Common myeloid progenitor, CD34-positive (primary cell): ENCODE data around the gene CDCA5.

Experiments used
- CTCF ChIA-PET: fragments of 350-600 bp; sonication (Branson Sonifier 250); formaldehyde crosslinking; loops from one replicate; lab custom pipeline; 2021; ENCODE audit warnings: antibody characterized with exemption; lab: Charles Lee
- POLR2A ChIA-PET: fragments of 350-600 bp; sonication (Branson Sonifier 250); formaldehyde crosslinking; loops from one replicate; lab custom pipeline; 2021; ENCODE audit warnings: antibody characterized with exemption; lab: Charles Lee
- DNase-seq, 3 donors: peaks; one replicate each; pipeline versions ENCODE4 v3.0.0 to v3.0.0-alpha.2; 2013
- H3K27ac ChIP-seq, 2 experiments: 1 replicate in 1 of 2; 2 replicates in 1 of 2; pipeline ENCODE4 v1.7.0; 2013; ENCODE audit warnings: inconsistent platforms in 2 of 2, low read length in 2 of 2, mild to moderate bottlenecking in 2 of 2, low read depth in 1 of 2, moderate library complexity in 1 of 2; ENCODE audit not compliant: severe bottlenecking in 2 of 2, insufficient read depth in 1 of 2, poor library complexity in 1 of 2
- H3K27me3 ChIP-seq, 5 experiments: replicated peaks in 2 of 5; 1 replicate in 3 of 5; 2 replicates in 2 of 5; pipeline versions ENCODE4 v1.6.1 to v1.7.0; 2013; ENCODE audit warnings: low read length in 4 of 5, mild to moderate bottlenecking in 2 of 5, moderate library complexity in 2 of 5, inconsistent platforms in 1 of 5; ENCODE audit not compliant: insufficient read depth in 5 of 5, control insufficient read depth in 4 of 5
- H3K36me3 ChIP-seq, 4 experiments: 1 replicate in 2 of 4; 2 replicates in 2 of 4; pipeline versions ENCODE4 v1.6.1 to v1.7.0; 2013; ENCODE audit warnings: low read length in 3 of 4, control low read depth in 1 of 4, mild to moderate bottlenecking in 1 of 4; ENCODE audit not compliant: control insufficient read depth in 4 of 4, insufficient read depth in 4 of 4
- H3K4me1 ChIP-seq, 4 experiments: 1 replicate in 3 of 4; 2 replicates in 1 of 4; pipeline versions ENCODE4 v1.6.1 to v1.7.1; 2013; ENCODE audit warnings: low read length in 3 of 4, mild to moderate bottlenecking in 3 of 4, control low read depth in 1 of 4, inconsistent platforms in 1 of 4, moderate library complexity in 1 of 4; ENCODE audit not compliant: control insufficient read depth in 4 of 4, insufficient read depth in 4 of 4; ENCODE audit errors: control extremely low read depth in 1 of 4
- H3K4me3 ChIP-seq, 7 experiments: 1 replicate in 4 of 7; 2 replicates in 3 of 7; pipeline versions ENCODE4 v1.5.1 to v1.7.0; 2013; ENCODE audit warnings: mild to moderate bottlenecking in 7 of 7, low read length in 6 of 7, moderate library complexity in 6 of 7, inconsistent platforms in 2 of 7, low read depth in 2 of 7, control low read depth in 1 of 7; ENCODE audit not compliant: insufficient read depth in 4 of 7, control insufficient read depth in 1 of 7; ENCODE audit errors: extremely low read depth in 1 of 7
- H3K9me3 ChIP-seq, 5 experiments: 1 replicate in 4 of 5; 2 replicates in 1 of 5; pipeline versions ENCODE4 v1.6.1 to v1.7.1; 2013; ENCODE audit warnings: low read length in 4 of 5, mild to moderate bottlenecking in 2 of 5, inconsistent platforms in 1 of 5, low read depth in 1 of 5, moderate library complexity in 1 of 5; ENCODE audit not compliant: control insufficient read depth in 4 of 5, insufficient read depth in 2 of 5; ENCODE audit errors: control extremely low read depth in 1 of 5
- WGBS: methylation state at CpG from one replicate; pipeline ENCODE4 v1.1.5; 2013; ENCODE audit not compliant: insufficient coverage; 5-methylcytosine and 5-hydroxymethylcytosine counted together

CDCA5 gene

GRCh38 chr11:65055538-65055937 is 28.3 kb downstream of the CDCA5 start:
- no peak overlapping the region for H3K4me3 ChIP-seq
- no peak overlapping the region for H3K27ac ChIP-seq
- H3K27me3 ChIP-seq = no peaks in the 10 kb centered on the region
- H3K4me1 ChIP-seq = peaks cover 0 to 19% (median 18%) of the 10 kb centered on the region in 4 experiments
- no peaks in the 10 kb centered on the region for H3K36me3 ChIP-seq
- no peak for DNase-seq
- no CpG with 5 or more reads among the region's 1 CpG for WGBS
- ChIA-PET POLR2A (no interaction called here), CTCF (interaction anchor here (1.1 kb wide), 1 partner anchor 16 kb away, joined by 3 read pairs; no protein-coding TSS in a partner anchor)
- H3K9me3 ChIP-seq = no peaks in the 10 kb centered on the region

DNA sequence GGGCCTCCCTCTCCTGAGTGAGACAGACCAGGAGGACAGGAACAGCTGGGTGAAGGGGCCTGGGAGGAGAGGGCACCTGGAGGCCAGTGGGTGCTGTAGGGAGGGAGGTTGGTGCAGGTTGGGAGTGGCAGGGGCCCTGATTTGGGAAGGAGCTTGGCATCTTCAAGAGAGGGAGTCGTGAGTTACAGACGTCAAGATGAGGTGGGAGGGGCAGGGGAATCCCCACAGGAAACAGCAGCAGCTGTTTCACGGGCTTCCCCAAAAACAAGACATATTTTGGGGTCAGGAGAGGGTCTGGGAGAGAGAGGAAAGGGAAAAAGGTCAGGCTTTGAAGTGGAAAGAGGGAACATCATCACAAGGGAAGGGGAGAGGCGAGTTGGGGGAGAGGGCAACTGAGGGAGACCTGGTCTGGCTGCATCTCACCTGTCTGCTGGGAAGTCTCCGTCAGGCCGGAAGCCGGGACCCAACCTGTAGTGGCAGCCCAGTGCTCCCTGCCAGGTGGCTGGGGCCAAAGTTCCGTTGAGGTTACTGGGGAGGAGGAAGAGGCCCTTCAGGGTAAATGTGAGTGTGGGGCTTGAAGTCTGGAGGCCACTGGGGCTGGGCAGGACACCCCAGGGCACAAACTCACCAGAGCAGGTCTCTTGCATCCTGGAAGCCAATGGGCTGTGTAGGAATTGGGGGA is 29.9 kb downstream of the CDCA5 start:
- ChIA-PET POLR2A (no interaction called here), CTCF (interaction anchor here (1.0 kb wide), 1 partner anchor 8 kb away, joined by 4 read pairs; no protein-coding TSS in a partner anchor)
- Histone ChIP-seq H3K27me3 (no peaks in the 10 kb centered on the region), H3K4me3 (peak overlapping the region in 2 of 7 experiments; percentile 11 to 32), H3K27ac (no peak overlapping the region), H3K36me3 (no peaks in the 10 kb centered on the region), H3K9me3 (no peaks in the 10 kb centered on the region), H3K4me1 (peaks cover 0 to 18% (median 17%) of the 10 kb centered on the region in 4 experiments)
- 0% methylated on average over 4 of the region's 8 CpGs for WGBS
- DNase-seq = peak in 2 of 3 donors; percentile 70 to 77

DNA sequence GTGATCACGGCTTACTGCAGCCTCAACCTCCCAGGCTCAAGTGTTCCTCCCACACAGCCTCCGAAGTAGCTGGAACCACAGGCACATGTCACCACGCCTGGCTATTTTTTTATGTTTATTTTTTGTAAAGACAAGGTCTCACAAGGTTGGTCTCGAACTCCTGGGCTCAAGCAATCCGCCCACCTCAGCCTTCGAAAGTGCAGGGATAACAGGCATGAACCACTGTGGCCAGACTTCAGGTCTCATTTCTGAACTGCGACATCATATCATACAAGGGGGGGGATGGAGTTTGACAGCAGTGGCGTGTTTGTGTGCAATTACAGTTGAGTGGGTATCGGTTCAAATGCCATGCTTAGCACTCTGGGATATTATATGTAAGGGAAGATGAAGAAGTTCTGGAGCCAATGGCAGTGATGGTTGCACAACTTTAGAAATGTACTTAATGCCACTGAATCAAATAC is 32.4 kb downstream of the CDCA5 start:
- Histone ChIP-seq H3K27ac (no peak overlapping the region), H3K9me3 (no peaks in the 10 kb centered on the region), H3K27me3 (no peaks in the 10 kb centered on the region), H3K36me3 (no peaks in the 10 kb centered on the region), H3K4me1 (peaks cover 2 to 38% (median 30%) of the 10 kb centered on the region in 4 experiments), H3K4me3 (no peak overlapping the region)
- POLR2A ChIA-PET = no interaction called here
- 98% methylated on average over 8 of the region's 9 CpGs for WGBS
- no peak for DNase-seq
- CTCF ChIA-PET = interaction anchor here (0.7 kb wide), 1 partner anchor 10 kb away, joined by 3 read pairs; the partner anchor contains the start of gene SAC3D1

GRCh38 chr11:65047581-65048422 is 36.0 kb downstream of the CDCA5 start:
- DNase-seq = peak in 1 of 3 donors; percentile 37
- WGBS = 12% methylated on average over 25 of the region's 56 CpGs
- Histone ChIP-seq H3K27ac (no peak overlapping the region), H3K27me3 (no peaks in the 10 kb centered on the region), H3K4me1 (peaks cover 2 to 32% (median 26%) of the 10 kb centered on the region in 4 experiments), H3K36me3 (peaks cover 5 to 26% (median 17%) of the 10 kb centered on the region in 4 experiments), H3K4me3 (peak overlapping the region in 6 of 7 experiments; percentile 41 to 88 (median 66)), H3K9me3 (no peaks in the 10 kb centered on the region)
- CTCF ChIA-PET = no interaction called here
- POLR2A ChIA-PET = no interaction called here

DNA sequence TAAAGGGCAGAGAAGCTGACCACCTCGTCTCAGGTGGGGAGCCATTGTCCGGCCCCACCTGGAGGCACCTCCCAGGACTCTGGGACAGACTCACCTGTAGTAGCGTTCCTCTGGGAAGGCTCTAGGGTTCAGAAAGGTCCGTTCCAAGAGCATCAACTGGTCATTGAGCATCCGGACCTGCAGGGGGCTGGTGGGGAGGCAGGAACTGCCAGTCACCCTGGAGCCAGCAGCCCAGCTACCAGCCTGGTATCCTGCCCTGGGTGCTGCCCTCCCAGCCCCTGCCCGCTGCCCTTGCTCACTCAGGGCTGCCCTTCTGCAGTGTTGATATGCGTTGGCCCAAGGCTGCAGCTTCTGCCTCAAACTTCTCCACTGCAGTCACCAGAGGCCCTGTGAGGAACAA is 38.1 kb downstream of the CDCA5 start:
- WGBS = 98% methylated on average over 7 of the region's 7 CpGs
- no peak for DNase-seq

DNA sequence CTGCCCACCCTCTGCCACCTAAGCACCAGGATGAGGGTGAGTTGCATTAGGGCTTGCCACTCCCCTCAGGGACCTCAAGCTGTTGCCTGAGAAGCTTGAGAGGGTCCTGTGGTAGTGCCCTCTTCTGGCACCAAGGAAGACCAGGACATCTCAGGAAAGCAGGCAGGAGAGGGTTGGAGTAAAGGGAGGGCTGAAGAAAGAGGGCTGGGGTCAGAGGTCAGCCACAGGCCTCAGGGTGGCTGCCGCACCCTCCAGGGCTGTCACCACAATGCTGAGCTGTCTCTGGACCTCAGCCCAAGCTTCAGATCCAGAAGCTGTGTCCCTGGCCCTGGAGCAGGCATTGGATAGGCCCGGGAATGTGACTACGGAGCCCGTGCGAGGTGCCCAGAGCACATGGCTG is 38.8 kb downstream of the CDCA5 start:
- no peaks in the 10 kb centered on the region for H3K9me3 ChIP-seq
- H3K4me1 ChIP-seq = peaks cover 4 to 51% (median 42%) of the 10 kb centered on the region in 4 experiments
- CTCF ChIA-PET = interaction anchor here (1.0 to 1.6 kb wide), 2 partner anchors 18 to 33 kb away, joined by 3 to 4 read pairs; no protein-coding TSS in a partner anchor
- no peak overlapping the region for H3K4me3 ChIP-seq
- DNase-seq = no peak
- 100% methylated on average over 4 of the region's 5 CpGs for WGBS
- peaks cover 5 to 26% (median 17%) of the 10 kb centered on the region in 4 experiments for H3K36me3 ChIP-seq
- H3K27ac ChIP-seq = no peak overlapping the region
- POLR2A ChIA-PET = no interaction called here
- no peaks in the 10 kb centered on the region for H3K27me3 ChIP-seq

More for the DNA sequence above, 38.1 kb downstream of the CDCA5 start:
- Histone ChIP-seq H3K36me3 (peaks cover 5 to 26% (median 17%) of the 10 kb centered on the region in 4 experiments), H3K27ac (no peak overlapping the region), H3K4me1 (peaks cover 2 to 46% (median 36%) of the 10 kb centered on the region in 4 experiments), H3K4me3 (no peak overlapping the region), H3K9me3 (no peaks in the 10 kb centered on the region), H3K27me3 (no peaks in the 10 kb centered on the region)
- CTCF ChIA-PET = interaction anchor here (1.0 to 1.6 kb wide), 3 partner anchors 9 to 33 kb away, joined by 3 to 4 read pairs (median 4); no protein-coding TSS in a partner anchor
- POLR2A ChIA-PET = no interaction called here
